Measurements from ENCODE around the gene RAB7A.
A peak's percentile ranks its signal among the peaks of the same experiment; 100 is the strongest.
"Not testable (repeated sequence)": the region's sequence is repeated elsewhere in the genome, so short reads cannot be mapped to it uniquely, and the experiment has no call there.

The RAB7A gene

GRCh38 chr3:128714887-128715491 lies 11.0 kb upstream of the RAB7A start:
- no peak for DNase-seq (ENCODE audit: extremely low spot score)
- POLR2A ChIA-PET: no interaction called here
- TF ChIP-seq ELF4 (IDR thresholded peaks at IDR 0.05) (no peak), FOXK2 (IDR thresholded peaks at IDR 0.05) (no peak), L3MBTL2 (conservative IDR thresholded peaks at IDR 0.05) (no peak), SP1 (IDR thresholded peaks at IDR 0.05) (no peak)
- CTCF ChIA-PET: no interaction called here

GRCh38 chr3:128718892-128719291 lies 7.1 kb upstream of the RAB7A start:
- CTCF ChIA-PET: interaction anchor here (0.6 kb wide), 1 partner anchor 9 kb away, joined by 5 read pairs; no protein-coding TSS in a partner anchor
- DNase-seq (ENCODE audit: extremely low spot score); POLR2A ChIA-PET: not testable (repeated sequence)

- ChIA-PET CTCF (no interaction called here), POLR2A (no interaction called here)
- TF ChIP-seq HDGF (IDR thresholded peaks at IDR 0.05; ENCODE audit: borderline replicate concordance): no peak
- TF ChIP-seq SUZ12 (IDR thresholded peaks at IDR 0.05): no peak
- no peak for TF ChIP-seq LEF1 (IDR thresholded peaks at IDR 0.05; ENCODE audit: borderline replicate concordance)
- no peak for TF ChIP-seq L3MBTL2 (conservative IDR thresholded peaks at IDR 0.05)
- TF ChIP-seq ZNF384 (IDR thresholded peaks at IDR 0.05): no peak
- no peak for TF ChIP-seq PKNOX1 (IDR thresholded peaks at IDR 0.05)
- no peak for TF ChIP-seq TARDBP (IDR thresholded peaks at IDR 0.05)
- no peak for TF ChIP-seq ARNT (IDR thresholded peaks at IDR 0.05)
- no peak for TF ChIP-seq NFRKB (IDR thresholded peaks at IDR 0.05)
- no peak for TF ChIP-seq FOXM1 (IDR thresholded peaks at IDR 0.05; ENCODE audit: borderline replicate concordance)
- no peak for DNase-seq (ENCODE audit: extremely low spot score)
Measured at GRCh38 chr3:128720891-128721290, 5.1 kb upstream of the RAB7A start.

GRCh38 chr3:128723477-128723876 lies 2.5 kb upstream of the RAB7A start:
- DNase-seq (ENCODE audit: extremely low spot score): no peak
- ChIA-PET CTCF (no interaction called here), POLR2A (no interaction called here)
- TF ChIP-seq FOXK2 (IDR thresholded peaks at IDR 0.05) (no peak), L3MBTL2 (conservative IDR thresholded peaks at IDR 0.05) (no peak), NFRKB (IDR thresholded peaks at IDR 0.05) (no peak), FOXM1 (IDR thresholded peaks at IDR 0.05; ENCODE audit: borderline replicate concordance) (no peak), HDGF (IDR thresholded peaks at IDR 0.05; ENCODE audit: borderline replicate concordance) (no peak), ARNT (IDR thresholded peaks at IDR 0.05) (no peak), FOXA1 (IDR thresholded peaks at IDR 0.05) (no peak), ZNF384 (IDR thresholded peaks at IDR 0.05) (no peak), SP1 (IDR thresholded peaks at IDR 0.05) (no peak), SUZ12 (IDR thresholded peaks at IDR 0.05) (no peak)

- DNase-seq (ENCODE audit: extremely low spot score): no peak
- CTCF ChIA-PET: interaction anchor here (0.6 to 1.4 kb wide), 2 partner anchors 45 to 81 kb away, joined by 3 to 4 read pairs; no protein-coding TSS in a partner anchor
- TF ChIP-seq TARDBP (IDR thresholded peaks at IDR 0.05): no peak
- no peak for TF ChIP-seq HDGF (IDR thresholded peaks at IDR 0.05; ENCODE audit: borderline replicate concordance)
- no peak for TF ChIP-seq PKNOX1 (IDR thresholded peaks at IDR 0.05)
- TF ChIP-seq ARNT (IDR thresholded peaks at IDR 0.05): no peak
- TF ChIP-seq FOXK2 (IDR thresholded peaks at IDR 0.05): no peak
- TF ChIP-seq LEF1 (IDR thresholded peaks at IDR 0.05; ENCODE audit: borderline replicate concordance): no peak
- TF ChIP-seq ZNF384 (IDR thresholded peaks at IDR 0.05): no peak
- TF ChIP-seq L3MBTL2 (conservative IDR thresholded peaks at IDR 0.05): peak; percentile 89
- POLR2A ChIA-PET: interaction anchor here (1.3 kb wide), 1 partner anchor 45 kb away, joined by 8 read pairs; no protein-coding TSS in a partner anchor
Measured at GRCh38 chr3:128725547-128726022, 398 bp upstream of the RAB7A start.

GRCh38 chr3:128727059-128727458 lies 1.1 kb downstream of the RAB7A start:
- POLR2A ChIA-PET: interaction anchor here (0.7 to 2.0 kb wide), 2 partner anchors 47 to 153 kb away, joined by 3 to 10 read pairs; no protein-coding TSS in a partner anchor
- CTCF ChIA-PET: no interaction called here
- TF ChIP-seq ZNF384 (IDR thresholded peaks at IDR 0.05) (no peak), CTBP1 (IDR thresholded peaks at IDR 0.05; ENCODE audit: borderline replicate concordance) (no peak), HDGF (IDR thresholded peaks at IDR 0.05; ENCODE audit: borderline replicate concordance) (no peak), SP1 (IDR thresholded peaks at IDR 0.05) (no peak), ARNT (IDR thresholded peaks at IDR 0.05) (no peak), BHLHE40 (IDR thresholded peaks at IDR 0.05; ENCODE audit: borderline replicate concordance) (no peak), FOXM1 (IDR thresholded peaks at IDR 0.05; ENCODE audit: borderline replicate concordance) (no peak), PKNOX1 (IDR thresholded peaks at IDR 0.05) (no peak), NFRKB (IDR thresholded peaks at IDR 0.05) (no peak), L3MBTL2 (conservative IDR thresholded peaks at IDR 0.05) (no peak), LEF1 (IDR thresholded peaks at IDR 0.05; ENCODE audit: borderline replicate concordance) (no peak), FOXK2 (IDR thresholded peaks at IDR 0.05) (no peak)
- DNase-seq (ENCODE audit: extremely low spot score): no peak

GRCh38 chr3:128727485-128727884 lies 1.5 kb downstream of the RAB7A start:
- DNase-seq (ENCODE audit: extremely low spot score): no peak
- ChIA-PET POLR2A (interaction anchor here (2.0 kb wide), 1 partner anchor 47 kb away, joined by 10 read pairs; no protein-coding TSS in a partner anchor), CTCF (no interaction called here)
- TF ChIP-seq TARDBP (IDR thresholded peaks at IDR 0.05) (no peak), BHLHE40 (IDR thresholded peaks at IDR 0.05; ENCODE audit: borderline replicate concordance) (no peak), FOXA1 (IDR thresholded peaks at IDR 0.05) (no peak), CTBP1 (IDR thresholded peaks at IDR 0.05; ENCODE audit: borderline replicate concordance) (no peak), ZNF384 (IDR thresholded peaks at IDR 0.05) (no peak), ELF4 (IDR thresholded peaks at IDR 0.05) (no peak), L3MBTL2 (conservative IDR thresholded peaks at IDR 0.05) (no peak), FOXK2 (IDR thresholded peaks at IDR 0.05) (no peak), HDGF (IDR thresholded peaks at IDR 0.05; ENCODE audit: borderline replicate concordance) (no peak), PKNOX1 (IDR thresholded peaks at IDR 0.05) (no peak), NFRKB (IDR thresholded peaks at IDR 0.05) (no peak), LEF1 (IDR thresholded peaks at IDR 0.05; ENCODE audit: borderline replicate concordance) (no peak), ARNT (IDR thresholded peaks at IDR 0.05) (no peak), SP1 (IDR thresholded peaks at IDR 0.05) (no peak), SUZ12 (IDR thresholded peaks at IDR 0.05) (no peak), FOXM1 (IDR thresholded peaks at IDR 0.05; ENCODE audit: borderline replicate concordance) (no peak)

Measured in HEK293T (cell line).